GM12878 (cell line): ENCODE data around the gene TAC3. TPM values are rescaled to one million over a fixed set of nuclear protein-coding genes. Genes with fewer than 3 reads are reported as not detected.

ENCODE experiments used
- BACH1 ChIP-seq: fragments of 450-650 bp; IDR thresholded peaks from 2 replicates; pipeline ENCODE4 v1.6.1; 2017; ENCODE audit warnings: mild to moderate bottlenecking, borderline replicate concordance
- CEBPZ ChIP-seq: fragments of 150-350 bp; IDR thresholded peaks from 2 replicates; pipeline ENCODE4 v1.6.1; 2016; ENCODE audit warnings: low read depth, low read length
- HSF1 ChIP-seq: fragments of 150-350 bp; IDR thresholded peaks from 2 replicates; pipeline ENCODE4 v1.6.1; 2014; ENCODE audit warnings: mild to moderate bottlenecking, low read depth, low read length
- NFYA ChIP-seq: IDR thresholded peaks from 2 replicates; pipeline ENCODE4 v1.6.1; 2011; ENCODE audit warnings: low read depth, mild to moderate bottlenecking, low read length, improper control_type of control experiment, borderline replicate concordance
- NKRF ChIP-seq: fragments of 450-650 bp; conservative IDR thresholded peaks from 2 replicates; pipeline ENCODE4 v1.6.1; 2017; ENCODE audit warnings: mild to moderate bottlenecking, moderate library complexity
- POLR2A ChIP-seq: IDR thresholded peaks from 2 replicates; pipeline ENCODE4 v1.6.1; 2011; ENCODE audit warnings: low read depth, mild to moderate bottlenecking, low read length
- PRDM15 ChIP-seq: fragments of 450-650 bp; formaldehyde crosslinking; IDR thresholded peaks from 2 replicates; pipeline ENCODE4 v1.4.0; 2020; ENCODE audit warnings: mild to moderate bottlenecking, moderate library complexity
- RFX5 ChIP-seq: IDR thresholded peaks from 2 replicates; pipeline ENCODE4 v1.6.1; 2011; ENCODE audit warnings: low read depth, low read length, improper control_type of control experiment
- ZNF622 ChIP-seq: fragments of 450-650 bp; IDR thresholded peaks from 2 replicates; pipeline ENCODE4 v1.6.1; 2017; ENCODE audit warnings: mild to moderate bottlenecking, inconsistent platforms
- polyA plus RNA-seq, 11 experiments: library from polyadenylated mRNA; depleted of rRNA in 4 of 11; unstranded in 6 of 11; stranded (reverse) in 5 of 11; fragments of >200 nt; fragmentation: Nextera tagmentation in 4 of 11; fragmentation: Illumina TruSeq in 1 of 11; extraction: Ambion mirVana in 4 of 11; extraction: Trizol in 1 of 11; gene quantifications; 1 replicate in 1 of 11; 2 replicates in 10 of 11; pipeline versions ENCODE4 v1.2.1 to v1.2.3, GENCODE V29; 2011 to 2016; ENCODE audit warnings: inconsistent platforms in 2 of 11, missing spikeins in 2 of 11, low read depth in 1 of 11
- total RNA-seq, 4 experiments: library from RNA; depleted of rRNA in 3 of 4; stranded (reverse); fragments of >200 nt in 3 of 4; fragmentation: Illumina TruSeq in 1 of 4; extraction: Trizol in 1 of 4; gene quantifications; 2 replicates each; pipeline versions ENCODE4 v1.2.1 to v1.2.3, GENCODE V29; 2013 to 2021

TAC3 gene
- total and polyA plus RNA-seq, 10 of the 15 experiments (the other 5 are each of a cell fraction or from before 2014, with no cell fraction given), result 0.11 to 0.18 (median 0.13) TPM; not detected in 7

- no peak for TF ChIP-seq PRDM15
- no peak for TF ChIP-seq ZNF622
- TF ChIP-seq NFYA, result no peak
- TF ChIP-seq POLR2A, result no peak
- TF ChIP-seq RFX5, result no peak
- TF ChIP-seq HSF1, result no peak
- TF ChIP-seq NKRF, result no peak
- TF ChIP-seq CEBPZ, result no peak
- TF ChIP-seq BACH1, result no peak
These were observed 11.7 kb downstream of the TAC3 start (continued) for GRCh38 chr12:57004651-57005050.
